Breast epithelium (tissue), 3 donors: ENCODE data around the gene DLEC1.

Source experiments
- POLR2A ChIP-seq: fragments of 450-650 bp; IDR thresholded peaks from one replicate; pipeline ENCODE4 v1.6.1; 2016; ENCODE audit warnings: antibody characterized with exemption, mild to moderate bottlenecking, moderate library complexity
- POLR2AphosphoS5 ChIP-seq, 3 donors: sonication (generic); formaldehyde crosslinking; IDR thresholded peaks; one replicate each; pipeline ENCODE4 v1.6.1; 2017; ENCODE audit warnings: antibody characterized with exemption in 3 of 3
- TF ChIP-seq, protein P1 (sequence below), 3 donors: fragments of 450-650 bp; IDR thresholded peaks; one replicate each; pipeline ENCODE4 v1.5.1; 2016 to 2017; ENCODE audit warnings: antibody characterized with exemption in 3 of 3, mild to moderate bottlenecking in 3 of 3, moderate library complexity in 3 of 3

DNA sequence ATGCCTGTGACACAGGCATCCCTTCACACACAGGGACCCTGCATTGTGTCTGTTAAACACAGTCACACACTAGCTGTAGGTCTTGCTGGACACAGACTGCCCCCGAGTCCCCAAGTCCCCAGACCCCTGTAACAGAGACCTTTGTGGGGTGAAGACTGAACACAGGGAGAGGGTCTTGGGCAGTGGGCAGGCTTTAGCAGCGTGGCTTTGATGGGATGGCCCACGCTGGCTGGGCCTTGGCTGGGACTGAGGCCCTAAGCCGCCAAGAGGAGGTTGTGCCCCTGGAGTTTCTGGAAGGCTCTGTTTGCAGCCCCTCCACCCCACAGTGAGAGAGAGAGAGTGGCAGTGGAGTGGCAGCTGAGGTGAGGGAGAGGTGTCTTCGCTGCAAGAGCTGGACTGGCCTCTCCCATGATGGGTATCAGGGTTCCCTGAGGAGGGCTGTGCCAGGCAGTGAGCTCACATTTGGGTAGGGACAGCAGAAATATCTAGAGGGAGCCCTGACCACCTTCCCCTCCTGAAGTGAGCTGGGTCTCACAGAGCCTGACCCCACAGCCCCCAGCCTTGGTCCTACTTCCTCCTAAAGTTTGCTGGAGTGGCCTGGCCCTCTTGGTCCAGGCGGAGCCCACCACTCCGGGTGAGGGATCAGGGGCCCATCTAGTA is 49.1 kb upstream of the DLEC1 start:
- TF ChIP-seq POLR2AphosphoS5 (IDR thresholded peaks at IDR 0.05) (no peak), POLR2A (no peak)
- TF ChIP-seq, protein P1, sequence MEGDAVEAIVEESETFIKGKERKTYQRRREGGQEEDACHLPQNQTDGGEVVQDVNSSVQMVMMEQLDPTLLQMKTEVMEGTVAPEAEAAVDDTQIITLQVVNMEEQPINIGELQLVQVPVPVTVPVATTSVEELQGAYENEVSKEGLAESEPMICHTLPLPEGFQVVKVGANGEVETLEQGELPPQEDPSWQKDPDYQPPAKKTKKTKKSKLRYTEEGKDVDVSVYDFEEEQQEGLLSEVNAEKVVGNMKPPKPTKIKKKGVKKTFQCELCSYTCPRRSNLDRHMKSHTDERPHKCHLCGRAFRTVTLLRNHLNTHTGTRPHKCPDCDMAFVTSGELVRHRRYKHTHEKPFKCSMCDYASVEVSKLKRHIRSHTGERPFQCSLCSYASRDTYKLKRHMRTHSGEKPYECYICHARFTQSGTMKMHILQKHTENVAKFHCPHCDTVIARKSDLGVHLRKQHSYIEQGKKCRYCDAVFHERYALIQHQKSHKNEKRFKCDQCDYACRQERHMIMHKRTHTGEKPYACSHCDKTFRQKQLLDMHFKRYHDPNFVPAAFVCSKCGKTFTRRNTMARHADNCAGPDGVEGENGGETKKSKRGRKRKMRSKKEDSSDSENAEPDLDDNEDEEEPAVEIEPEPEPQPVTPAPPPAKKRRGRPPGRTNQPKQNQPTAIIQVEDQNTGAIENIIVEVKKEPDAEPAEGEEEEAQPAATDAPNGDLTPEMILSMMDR (IDR thresholded peaks at IDR 0.05) = no peak
